H1 (cell line): ENCODE data around the gene EFNA3. TPM values are rescaled to one million over a fixed set of nuclear protein-coding genes. Genes with fewer than 3 reads are reported as not detected.

Experiments used
- CREB1 ChIP-seq: IDR thresholded peaks from 2 replicates; pipeline ENCODE4 v1.6.1; 2012; ENCODE audit warnings: inconsistent platforms
- EZH2 ChIP-seq: fragments of 200-600 bp; sonication (generic); IDR thresholded peaks from 2 replicates; pipeline ENCODE4 v1.7.1; 2012; ENCODE audit warnings: low read depth, mild to moderate bottlenecking, moderate library complexity, low read length, inconsistent platforms; ENCODE audit not compliant: severe bottlenecking
- TBP ChIP-seq: IDR thresholded peaks from 2 replicates; pipeline ENCODE4 v1.6.1; 2011; ENCODE audit warnings: low read depth, low read length, improper control_type of control experiment
- TEAD4 ChIP-seq: IDR thresholded peaks from 2 replicates; pipeline ENCODE4 v1.6.1; 2012; ENCODE audit warnings: low read depth, low read length, inconsistent platforms, mixed read lengths
- polyA plus RNA-seq, 7 experiments: library from polyadenylated mRNA; depleted of rRNA in 3 of 7; stranded (reverse) in 5 of 7; unstranded in 2 of 7; fragments of >200 nt in 5 of 7; fragments of 200-250 nt in 2 of 7; gene quantifications; 1 replicate in 5 of 7; 2 replicates in 1 of 7; 4 replicates in 1 of 7; pipeline versions ENCODE4 v1.2.1 to v1.2.3, GENCODE V29; 2011 to 2013; ENCODE audit warnings: missing spikeins in 2 of 7, mixed read lengths in 2 of 7
- total RNA-seq: library from RNA; stranded (reverse); fragmentation: NEBNext Ultra II Directional; extraction: Animal tissue kit (Norgen Biotek cat#: 25700); gene quantifications from 2 replicates; pipeline ENCODE4 v1.2.1, GENCODE V29; 2021

The EFNA3 gene
- total and polyA plus RNA-seq, 2 of the 8 experiments (the other 6 are each of a cell fraction or from before 2014, with no cell fraction given) = 10.8 to 13.8 TPM

DNA sequence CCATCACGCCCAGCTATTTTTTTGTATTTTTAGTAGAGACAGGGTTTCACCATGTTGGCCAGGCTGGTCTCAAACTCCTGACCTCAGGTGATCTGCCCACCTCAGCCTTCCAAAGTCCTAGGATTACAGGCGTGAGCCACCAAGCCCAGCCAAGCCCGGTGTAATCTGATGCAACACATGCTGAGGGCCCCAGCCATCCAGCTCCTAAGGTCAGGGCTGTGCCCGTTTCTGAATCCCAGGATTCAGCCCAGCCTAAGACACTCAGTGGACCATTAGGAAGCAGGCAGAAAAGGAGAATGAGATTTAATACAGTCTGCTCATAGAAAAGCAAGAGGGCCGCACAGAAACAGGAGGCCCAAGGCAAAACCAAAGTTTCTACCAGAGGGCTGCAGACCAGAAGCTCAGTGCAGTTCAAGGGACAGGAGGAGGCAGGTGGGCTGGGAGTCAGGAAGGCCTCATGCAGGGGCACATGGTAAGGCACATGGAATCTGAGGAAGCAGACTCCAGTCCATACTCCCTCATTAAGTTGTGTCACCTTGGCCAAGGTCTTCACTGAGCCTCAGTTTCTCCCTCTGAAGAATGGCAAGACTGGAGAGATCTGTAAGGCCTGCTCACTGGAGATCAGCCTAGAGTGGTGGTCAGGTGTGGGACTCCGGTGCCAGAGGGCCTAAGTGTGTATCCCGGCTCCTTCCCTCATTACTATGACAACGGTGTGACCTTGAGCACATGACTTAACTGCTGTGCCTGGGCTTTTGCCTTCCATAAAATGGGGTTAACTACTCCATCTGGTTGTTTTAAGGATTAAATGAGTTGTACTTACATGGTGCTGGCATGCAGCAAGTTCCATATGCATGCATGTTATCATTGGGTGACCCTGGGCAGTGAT lies 29.9 kb upstream of the EFNA3 start (continued):
- TF ChIP-seq TEAD4 (no peak), EZH2 (no peak), TBP (no peak), CREB1 (no peak)
- TF ChIP-seq, all 59 proteins: peak for 0
